ENCODE data around the gene SYDE2.

GRCh38 chr1:85244271-85245061 is 43.6 kb upstream of the SYDE2 start:
- TF ChIP-seq YY1 (IDR thresholded peaks at IDR 0.05; ENCODE audit: low read depth) (no peak), RAD21 (IDR thresholded peaks at IDR 0.05; ENCODE audit: low read depth) (no peak), TAF1 (IDR thresholded peaks at IDR 0.05; ENCODE audit: low read depth) (no peak), REST (IDR thresholded peaks at IDR 0.05; ENCODE audit: low read depth) (no peak), EP300 (IDR thresholded peaks at IDR 0.05; ENCODE audit: borderline replicate concordance) (no peak), CEBPB (IDR thresholded peaks at IDR 0.05) (no peak), FOXM1 (IDR thresholded peaks at IDR 0.05; ENCODE audit: borderline replicate concordance, low read depth) (no peak), ZBTB7A (IDR thresholded peaks at IDR 0.05; ENCODE audit: low read depth) (no peak), MAX (IDR thresholded peaks at IDR 0.05) (no peak), TCF12 (IDR thresholded peaks at IDR 0.05; ENCODE audit: low read depth) (no peak), NFIC (IDR thresholded peaks at IDR 0.05) (no peak), TEAD4 (IDR thresholded peaks at IDR 0.05) (no peak), CREB1 (IDR thresholded peaks at IDR 0.05; ENCODE audit: low read depth) (no peak), USF1 (IDR thresholded peaks at IDR 0.05) (no peak)

Measured in Ishikawa (cell line).